Activated naive CD4-positive, alpha-beta T cell treated with Interleukin-2 at 50 U/mL for 16 hours (primary cell): ENCODE measurements around the gene PGAP6.

Source experiments
- DNase-seq: peaks from one replicate; pipeline ENCODE4 v3.0.0-alpha.2; 2020

PGAP6 gene

DNA sequence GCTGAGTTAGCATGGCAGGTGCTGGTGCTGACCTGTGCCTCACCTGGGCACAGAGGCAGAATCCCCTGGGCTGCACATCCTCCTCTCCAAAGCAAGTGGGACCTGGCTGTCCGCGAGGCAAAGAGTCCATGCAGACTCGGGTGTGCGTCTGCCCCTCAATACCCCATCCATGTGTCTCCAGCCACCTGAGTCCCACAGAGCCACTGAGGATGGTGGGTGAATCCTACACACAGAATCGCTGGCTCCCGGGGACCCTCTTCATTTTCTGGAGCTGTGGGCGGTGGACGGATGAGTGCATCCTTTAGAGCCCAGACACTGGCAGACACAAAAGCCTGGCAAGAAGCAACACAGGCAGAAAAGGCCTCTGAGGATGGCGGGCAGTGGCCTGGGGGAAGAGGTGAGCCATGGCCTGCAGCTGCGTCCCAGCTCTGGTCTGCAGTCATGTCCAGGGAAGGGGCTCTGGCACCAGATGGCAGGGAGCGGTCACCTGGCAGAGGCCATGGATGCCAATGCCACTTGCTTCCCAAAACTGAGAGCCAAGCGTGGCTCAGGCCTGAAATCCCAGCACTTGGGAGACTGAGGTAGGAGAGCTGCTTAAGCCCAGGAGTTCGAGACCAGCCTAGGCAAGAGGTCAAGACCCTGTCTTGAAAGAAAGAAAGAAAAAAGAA, 59.2 kb downstream of the PGAP6 start:
- no peak for DNase-seq

- DNase-seq, result no peak
Observed at GRCh38 chr16:321532-321931, 60.2 kb downstream of the PGAP6 start.
